Type B pancreatic cell (in vitro differentiated cells): ENCODE data around the gene CCBE1. TPM values are rescaled to one million over a fixed set of nuclear protein-coding genes. Genes with fewer than 3 reads are reported as not detected.
A peak's percentile ranks its signal among the peaks of the same experiment; 100 is the strongest.

Experiments
- DNase-seq: peaks from one replicate; pipeline ENCODE4 v3.0.0; 2021; ENCODE audit warnings: mixed read lengths; ENCODE audit not compliant: unreplicated experiment; ENCODE audit errors: extremely low spot score
- H3K27ac Mint-ChIP-seq: 2 replicates; pipeline ENCODE4 v1.8.0; 2021; ENCODE audit warnings: mild to moderate bottlenecking, mixed read lengths
- H3K27me3 Mint-ChIP-seq: 2 replicates; pipeline ENCODE4 v1.8.0; 2021; ENCODE audit warnings: mixed read lengths
- H3K36me3 Mint-ChIP-seq: 2 replicates; pipeline ENCODE4 v1.8.0; 2021; ENCODE audit warnings: mixed read lengths
- H3K4me1 Mint-ChIP-seq: one replicate; pipeline ENCODE4 v1.8.0; 2021; ENCODE audit warnings: mixed read lengths; ENCODE audit not compliant: unreplicated experiment
- H3K4me3 Mint-ChIP-seq: 2 replicates; pipeline ENCODE4 v1.8.0; 2021; ENCODE audit warnings: mild to moderate bottlenecking, mixed read lengths
- H3K9me3 Mint-ChIP-seq: 2 replicates; pipeline ENCODE4 v1.8.0; 2021; ENCODE audit warnings: mixed read lengths
- CTCF ChIP-seq: fragments of 200-600 bp; sonication (generic); conservative IDR thresholded peaks from 2 replicates; pipeline ENCODE4 v1.5.0; 2021; ENCODE audit warnings: antibody characterized with exemption, mild to moderate bottlenecking
- long read RNA-seq: library from polyadenylated mRNA; unstranded; transcript quantifications from one replicate; pipeline ENCODE4 v2.0.0, GENCODE V29; 2020
- total RNA-seq: library from RNA; stranded (reverse); gene quantifications from 2 replicates; pipeline ENCODE4 v1.2.1, GENCODE V29; 2021; ENCODE audit warnings: low replicate concordance

CCBE1 gene
- total RNA-seq, result 8.3 and 51.3 TPM in 2 replicates
- long read RNA-seq, full-length matches to known transcripts, result 12 of 15 reads
- long read RNA-seq, partial matches to known transcripts, result 2 of 15 reads
- long read RNA-seq, other reads (novel, unspliced or antisense), result 1 of 15 reads

GRCh38 chr18:59697236-59697932, at the start of gene CCBE1:
Gene CCBE1 (minus strand): TSS chr18:59697423.
- Mint-ChIP-seq H3K9me3 (no peaks in the 10 kb centered on the region), H3K27me3 (peaks cover 56% of the 10 kb centered on the region), H3K4me3 (peak within 1 kb of the TSS; percentile 89), H3K36me3 (peaks cover 3% of the 10 kb centered on the region), H3K27ac (peak within 1 kb of the TSS; percentile 48), H3K4me1 (peaks cover 51% of the 10 kb centered on the region)
- DNase-seq, result peak; percentile 92
- peak; percentile 97 for TF ChIP-seq CTCF

- TF ChIP-seq CTCF, result no peak
- H3K36me3 Mint-ChIP-seq, result no peaks in the 10 kb centered on the region
- no peak for DNase-seq
- no peaks in the 10 kb centered on the region for H3K9me3 Mint-ChIP-seq
- peaks cover 4% of the 10 kb centered on the region for H3K4me1 Mint-ChIP-seq
- H3K27ac Mint-ChIP-seq, result no peak overlapping the region
- no peak overlapping the region for H3K4me3 Mint-ChIP-seq
- peaks cover 7% of the 10 kb centered on the region for H3K27me3 Mint-ChIP-seq
Measured at GRCh38 chr18:59744271-59744721, 47.1 kb upstream of the CCBE1 start.

GRCh38 chr18:59743566-59743965, 46.3 kb upstream of the CCBE1 start:
- H3K36me3 Mint-ChIP-seq, result no peaks in the 10 kb centered on the region
- H3K27me3 Mint-ChIP-seq, result peaks cover 5% of the 10 kb centered on the region
- H3K4me1 Mint-ChIP-seq, result peaks cover 4% of the 10 kb centered on the region
- no peaks in the 10 kb centered on the region for H3K9me3 Mint-ChIP-seq
- no peak overlapping the region for H3K27ac Mint-ChIP-seq
- no peak overlapping the region for H3K4me3 Mint-ChIP-seq
- no peak for DNase-seq
- no peak for TF ChIP-seq CTCF

GRCh38 chr18:59742325-59743111, 45.3 kb upstream of the CCBE1 start:
- H3K4me1 Mint-ChIP-seq, result peaks cover 4% of the 10 kb centered on the region
- H3K27me3 Mint-ChIP-seq, result peaks cover 3% of the 10 kb centered on the region
- no peak for TF ChIP-seq CTCF
- peak overlapping the region; percentile 43 for H3K27ac Mint-ChIP-seq
- H3K9me3 Mint-ChIP-seq, result no peaks in the 10 kb centered on the region
- no peaks in the 10 kb centered on the region for H3K36me3 Mint-ChIP-seq
- H3K4me3 Mint-ChIP-seq, result no peak overlapping the region
- no peak for DNase-seq

GRCh38 chr18:59740141-59740540, 42.9 kb upstream of the CCBE1 start:
- no peak for TF ChIP-seq CTCF
- no peaks in the 10 kb centered on the region for H3K9me3 Mint-ChIP-seq
- H3K27me3 Mint-ChIP-seq, result peaks cover 3% of the 10 kb centered on the region
- H3K4me3 Mint-ChIP-seq, result no peak overlapping the region
- no peaks in the 10 kb centered on the region for H3K36me3 Mint-ChIP-seq
- H3K27ac Mint-ChIP-seq, result no peak overlapping the region
- H3K4me1 Mint-ChIP-seq, result peaks cover 9% of the 10 kb centered on the region
- DNase-seq, result no peak
